Measurements from ENCODE around the gene KIAA1217.

- TF ChIP-seq POLR2AphosphoS5 (IDR thresholded peaks at IDR 0.05; ENCODE audit: low read depth, low read length), result no peak
- TF ChIP-seq, protein P1, sequence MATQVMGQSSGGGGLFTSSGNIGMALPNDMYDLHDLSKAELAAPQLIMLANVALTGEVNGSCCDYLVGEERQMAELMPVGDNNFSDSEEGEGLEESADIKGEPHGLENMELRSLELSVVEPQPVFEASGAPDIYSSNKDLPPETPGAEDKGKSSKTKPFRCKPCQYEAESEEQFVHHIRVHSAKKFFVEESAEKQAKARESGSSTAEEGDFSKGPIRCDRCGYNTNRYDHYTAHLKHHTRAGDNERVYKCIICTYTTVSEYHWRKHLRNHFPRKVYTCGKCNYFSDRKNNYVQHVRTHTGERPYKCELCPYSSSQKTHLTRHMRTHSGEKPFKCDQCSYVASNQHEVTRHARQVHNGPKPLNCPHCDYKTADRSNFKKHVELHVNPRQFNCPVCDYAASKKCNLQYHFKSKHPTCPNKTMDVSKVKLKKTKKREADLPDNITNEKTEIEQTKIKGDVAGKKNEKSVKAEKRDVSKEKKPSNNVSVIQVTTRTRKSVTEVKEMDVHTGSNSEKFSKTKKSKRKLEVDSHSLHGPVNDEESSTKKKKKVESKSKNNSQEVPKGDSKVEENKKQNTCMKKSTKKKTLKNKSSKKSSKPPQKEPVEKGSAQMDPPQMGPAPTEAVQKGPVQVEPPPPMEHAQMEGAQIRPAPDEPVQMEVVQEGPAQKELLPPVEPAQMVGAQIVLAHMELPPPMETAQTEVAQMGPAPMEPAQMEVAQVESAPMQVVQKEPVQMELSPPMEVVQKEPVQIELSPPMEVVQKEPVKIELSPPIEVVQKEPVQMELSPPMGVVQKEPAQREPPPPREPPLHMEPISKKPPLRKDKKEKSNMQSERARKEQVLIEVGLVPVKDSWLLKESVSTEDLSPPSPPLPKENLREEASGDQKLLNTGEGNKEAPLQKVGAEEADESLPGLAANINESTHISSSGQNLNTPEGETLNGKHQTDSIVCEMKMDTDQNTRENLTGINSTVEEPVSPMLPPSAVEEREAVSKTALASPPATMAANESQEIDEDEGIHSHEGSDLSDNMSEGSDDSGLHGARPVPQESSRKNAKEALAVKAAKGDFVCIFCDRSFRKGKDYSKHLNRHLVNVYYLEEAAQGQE (IDR thresholded peaks at IDR 0.05; ENCODE audit: insufficient read depth in 1 of 2, low read depth in 2 of 2, low read length in 2 of 2), result no peak
- TF ChIP-seq TAF1 (IDR thresholded peaks at IDR 0.05; ENCODE audit: borderline replicate concordance, insufficient read depth, low read length), result no peak
- TF ChIP-seq SIN3A (IDR thresholded peaks at IDR 0.05; ENCODE audit: borderline replicate concordance, insufficient read depth, low read length), result no peak
- TF ChIP-seq FOXP2 (optimal IDR thresholded peaks at IDR 0.05; ENCODE audit: borderline replicate concordance, extremely low read depth, extremely low read length, insufficient read depth), result no peak
Observed at GRCh38 chr10:24433705-24434104, 224.8 kb downstream of the KIAA1217 start.

Data from PFSK-1 (cell line).